ENCODE data around the gene UBR1. TPM values are rescaled to one million over a fixed set of nuclear protein-coding genes. Genes with fewer than 3 reads are reported as not detected.
"Not testable (repeated sequence)": the region's sequence is repeated elsewhere in the genome, so short reads cannot be mapped to it uniquely, and the experiment has no call there.

UBR1 gene
- total RNA-seq, 1 experiment from 2014 or later: 23.2 TPM

DNA sequence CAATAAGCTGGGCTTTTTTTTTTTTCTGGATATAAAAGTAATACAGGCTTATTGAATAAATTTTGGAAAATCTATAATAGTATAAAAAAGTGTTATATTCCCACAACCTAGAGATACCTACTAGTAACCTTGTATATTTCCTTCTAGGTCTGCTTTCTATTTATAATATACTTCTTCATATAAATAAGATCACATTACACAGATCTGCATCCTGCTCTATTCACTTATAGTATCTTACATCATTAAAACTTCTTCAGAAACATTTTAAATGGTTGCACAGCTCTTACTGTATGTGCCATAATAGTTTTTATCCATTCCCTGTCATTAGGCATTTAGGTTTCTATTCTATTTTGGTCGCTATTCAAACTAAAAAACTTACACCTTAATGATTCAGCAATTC lies 98.3 kb downstream of the UBR1 start:
- in situ Hi-C loops (cut with HindIII; ENCODE audit: low pct_unique_long_range_greater_than_20kb, low sequenced_read_pairs): no loop called here
- no peak for DNase-seq (ENCODE audit: low read depth, low spot score)
- no peaks in the 10 kb centered on the region for H3K4me1 ChIP-seq (ENCODE audit: control insufficient read depth, insufficient read depth, low read length)
- no peak overlapping the region for H3K27ac ChIP-seq (ENCODE audit: low read length)
- H3K36me3 ChIP-seq (ENCODE audit: control insufficient read depth, insufficient read depth, low read length): peaks cover 4% of the 10 kb centered on the region; the same call in 1 of the 2 replicates
- no peak overlapping the region for H3K4me3 ChIP-seq (ENCODE audit: low read depth in 2 of 2, low read length in 2 of 2)
- no TSS peak for BruUV-seq (replicated peaks)
- ATAC-seq: no peak
- no peak for TF ChIP-seq TCF7L2 (IDR thresholded peaks at IDR 0.05; ENCODE audit: low read depth, low read length)
- TF ChIP-seq POLR2AphosphoS5 (IDR thresholded peaks at IDR 0.05; ENCODE audit: low read depth, low read length): no peak
- H3K27me3 ChIP-seq (ENCODE audit: control insufficient read depth, insufficient read depth, low read length): no peaks in the 10 kb centered on the region
- intact Hi-C loops (cut with micrococcal nuclease; ENCODE audit: unreplicated experiment): no loop called here
- ChIA-PET POLR2A (interaction anchor here (0.6 kb wide), 1 partner anchor 385 kb away, joined by 23 read pairs; no protein-coding TSS in a partner anchor), CTCF (interaction anchor here (0.6 kb wide), 1 partner anchor 16 kb away, joined by 11 read pairs; no protein-coding TSS in a partner anchor)
- H3K9me3 ChIP-seq (ENCODE audit: control insufficient read depth, insufficient read depth, low read depth, low read length): no peaks in the 10 kb centered on the region

DNA sequence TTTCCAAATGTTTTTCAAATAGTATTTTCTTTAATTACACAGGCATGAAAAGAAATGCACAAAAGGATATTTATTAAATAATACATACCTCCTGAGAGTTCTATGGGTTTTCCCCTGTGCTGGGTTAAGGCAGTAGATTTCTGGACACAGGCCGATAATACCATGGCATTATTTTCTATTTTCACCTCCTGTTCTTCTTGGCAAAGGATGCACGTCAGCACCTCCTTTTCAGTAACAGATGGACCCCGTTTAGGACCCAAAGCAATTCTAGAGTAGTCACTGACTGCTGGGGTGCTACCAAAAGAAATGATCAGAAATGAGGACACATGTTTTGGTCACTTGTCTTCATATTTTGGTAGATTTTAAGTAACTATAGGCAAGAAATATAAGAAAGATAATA lies 98.8 kb downstream of the UBR1 start:
- intact Hi-C loops (cut with micrococcal nuclease; ENCODE audit: unreplicated experiment) (no loop called here), in situ Hi-C loops (cut with HindIII; ENCODE audit: low pct_unique_long_range_greater_than_20kb, low sequenced_read_pairs) (no loop called here)
- TF ChIP-seq POLR2AphosphoS5 (IDR thresholded peaks at IDR 0.05; ENCODE audit: low read depth, low read length) (no peak), SIN3A (IDR thresholded peaks at IDR 0.05; ENCODE audit: borderline replicate concordance, insufficient read depth, low read depth, low read length) (no peak), TCF7L2 (IDR thresholded peaks at IDR 0.05; ENCODE audit: low read depth, low read length) (no peak)
- TF ChIP-seq, protein P1, sequence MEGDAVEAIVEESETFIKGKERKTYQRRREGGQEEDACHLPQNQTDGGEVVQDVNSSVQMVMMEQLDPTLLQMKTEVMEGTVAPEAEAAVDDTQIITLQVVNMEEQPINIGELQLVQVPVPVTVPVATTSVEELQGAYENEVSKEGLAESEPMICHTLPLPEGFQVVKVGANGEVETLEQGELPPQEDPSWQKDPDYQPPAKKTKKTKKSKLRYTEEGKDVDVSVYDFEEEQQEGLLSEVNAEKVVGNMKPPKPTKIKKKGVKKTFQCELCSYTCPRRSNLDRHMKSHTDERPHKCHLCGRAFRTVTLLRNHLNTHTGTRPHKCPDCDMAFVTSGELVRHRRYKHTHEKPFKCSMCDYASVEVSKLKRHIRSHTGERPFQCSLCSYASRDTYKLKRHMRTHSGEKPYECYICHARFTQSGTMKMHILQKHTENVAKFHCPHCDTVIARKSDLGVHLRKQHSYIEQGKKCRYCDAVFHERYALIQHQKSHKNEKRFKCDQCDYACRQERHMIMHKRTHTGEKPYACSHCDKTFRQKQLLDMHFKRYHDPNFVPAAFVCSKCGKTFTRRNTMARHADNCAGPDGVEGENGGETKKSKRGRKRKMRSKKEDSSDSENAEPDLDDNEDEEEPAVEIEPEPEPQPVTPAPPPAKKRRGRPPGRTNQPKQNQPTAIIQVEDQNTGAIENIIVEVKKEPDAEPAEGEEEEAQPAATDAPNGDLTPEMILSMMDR (IDR thresholded peaks at IDR 0.05): no peak
- TF ChIP-seq, protein P2, sequence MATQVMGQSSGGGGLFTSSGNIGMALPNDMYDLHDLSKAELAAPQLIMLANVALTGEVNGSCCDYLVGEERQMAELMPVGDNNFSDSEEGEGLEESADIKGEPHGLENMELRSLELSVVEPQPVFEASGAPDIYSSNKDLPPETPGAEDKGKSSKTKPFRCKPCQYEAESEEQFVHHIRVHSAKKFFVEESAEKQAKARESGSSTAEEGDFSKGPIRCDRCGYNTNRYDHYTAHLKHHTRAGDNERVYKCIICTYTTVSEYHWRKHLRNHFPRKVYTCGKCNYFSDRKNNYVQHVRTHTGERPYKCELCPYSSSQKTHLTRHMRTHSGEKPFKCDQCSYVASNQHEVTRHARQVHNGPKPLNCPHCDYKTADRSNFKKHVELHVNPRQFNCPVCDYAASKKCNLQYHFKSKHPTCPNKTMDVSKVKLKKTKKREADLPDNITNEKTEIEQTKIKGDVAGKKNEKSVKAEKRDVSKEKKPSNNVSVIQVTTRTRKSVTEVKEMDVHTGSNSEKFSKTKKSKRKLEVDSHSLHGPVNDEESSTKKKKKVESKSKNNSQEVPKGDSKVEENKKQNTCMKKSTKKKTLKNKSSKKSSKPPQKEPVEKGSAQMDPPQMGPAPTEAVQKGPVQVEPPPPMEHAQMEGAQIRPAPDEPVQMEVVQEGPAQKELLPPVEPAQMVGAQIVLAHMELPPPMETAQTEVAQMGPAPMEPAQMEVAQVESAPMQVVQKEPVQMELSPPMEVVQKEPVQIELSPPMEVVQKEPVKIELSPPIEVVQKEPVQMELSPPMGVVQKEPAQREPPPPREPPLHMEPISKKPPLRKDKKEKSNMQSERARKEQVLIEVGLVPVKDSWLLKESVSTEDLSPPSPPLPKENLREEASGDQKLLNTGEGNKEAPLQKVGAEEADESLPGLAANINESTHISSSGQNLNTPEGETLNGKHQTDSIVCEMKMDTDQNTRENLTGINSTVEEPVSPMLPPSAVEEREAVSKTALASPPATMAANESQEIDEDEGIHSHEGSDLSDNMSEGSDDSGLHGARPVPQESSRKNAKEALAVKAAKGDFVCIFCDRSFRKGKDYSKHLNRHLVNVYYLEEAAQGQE (IDR thresholded peaks at IDR 0.05; ENCODE audit: insufficient read depth in 1 of 2, low read depth in 2 of 2, low read length in 1 of 2): no peak
- POLR2A ChIA-PET: interaction anchor here (0.6 kb wide), 1 partner anchor 385 kb away, joined by 23 read pairs; no protein-coding TSS in a partner anchor
- DNase-seq (ENCODE audit: low read depth, low spot score): no peak
- peaks cover 4% of the 10 kb centered on the region; the same call in 1 of the 2 replicates for H3K36me3 ChIP-seq (ENCODE audit: control insufficient read depth, insufficient read depth, low read length)
- CTCF ChIA-PET: interaction anchor here (0.6 kb wide), 1 partner anchor 17 kb away, joined by 11 read pairs; no protein-coding TSS in a partner anchor
- H3K9me3 ChIP-seq (ENCODE audit: control insufficient read depth, insufficient read depth, low read depth, low read length): no peaks in the 10 kb centered on the region
- H3K4me3 ChIP-seq (ENCODE audit: low read depth in 2 of 2, low read length in 2 of 2): no peak overlapping the region
- no peaks in the 10 kb centered on the region for H3K4me1 ChIP-seq (ENCODE audit: control insufficient read depth, insufficient read depth, low read length)
- BruUV-seq (replicated peaks): no TSS peak
- no peak overlapping the region for H3K27ac ChIP-seq (ENCODE audit: low read length)
- no peak for ATAC-seq
- no peaks in the 10 kb centered on the region for H3K27me3 ChIP-seq (ENCODE audit: control insufficient read depth, insufficient read depth, low read length)

DNA sequence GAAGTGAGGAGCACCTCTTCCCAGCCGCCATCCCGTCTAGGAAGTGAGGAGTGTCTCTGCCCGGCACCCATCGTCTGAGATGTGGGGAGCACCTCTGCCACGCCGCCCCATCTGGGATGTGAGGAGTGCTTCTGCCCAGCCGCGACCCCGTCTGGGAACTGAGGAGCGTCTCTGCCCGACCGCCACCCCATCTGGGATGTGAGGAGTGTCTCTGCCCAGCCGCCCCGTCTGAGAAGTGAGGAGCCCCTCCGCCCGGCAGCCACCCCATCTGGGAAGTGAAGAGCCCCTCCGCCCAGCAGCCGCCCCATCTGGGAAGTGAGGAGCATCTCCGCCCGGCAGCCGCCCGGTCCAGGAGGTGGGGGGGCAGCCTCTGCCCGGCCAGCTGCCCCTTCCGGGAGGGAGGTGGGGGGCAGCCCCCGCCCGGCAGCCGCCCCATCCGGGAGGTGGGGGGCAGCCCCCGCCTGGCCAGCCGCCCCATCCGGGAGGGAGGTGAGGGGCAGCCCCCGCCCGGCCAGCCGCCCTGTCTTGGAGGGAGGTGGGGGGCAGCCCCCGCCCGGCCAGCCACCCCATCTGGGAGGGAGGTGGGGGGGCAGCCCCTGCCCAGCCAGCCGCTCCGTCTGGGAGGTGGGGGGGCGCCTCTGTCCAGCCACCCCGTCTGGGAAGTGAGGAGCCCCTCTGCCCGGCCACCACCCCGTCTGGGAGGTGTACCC lies 100.8 kb downstream of the UBR1 start:
- H3K4me3 ChIP-seq (ENCODE audit: low read depth in 2 of 2, low read length in 2 of 2); intact Hi-C loops (cut with micrococcal nuclease; ENCODE audit: unreplicated experiment); in situ Hi-C loops (cut with HindIII; ENCODE audit: low pct_unique_long_range_greater_than_20kb, low sequenced_read_pairs); H3K27ac ChIP-seq (ENCODE audit: low read length); BruUV-seq (replicated peaks); H3K36me3 ChIP-seq (ENCODE audit: control insufficient read depth, insufficient read depth, low read length); H3K9me3 ChIP-seq (ENCODE audit: control insufficient read depth, insufficient read depth, low read depth, low read length); ATAC-seq; H3K4me1 ChIP-seq (ENCODE audit: control insufficient read depth, insufficient read depth, low read length); POLR2A ChIA-PET; H3K27me3 ChIP-seq (ENCODE audit: control insufficient read depth, insufficient read depth, low read length); DNase-seq (ENCODE audit: low read depth, low spot score); CTCF ChIA-PET: not testable (repeated sequence)
